NCI-H2171 treated with DMSO at 0.1 percent for 48 hours (cell line): Measurements from ENCODE around the gene CRAT.

Source experiments
- DNase-seq: peaks from one replicate; lab custom pipeline; 2025; lab: John Stamatoyannopoulos, UW

CRAT gene

DNA sequence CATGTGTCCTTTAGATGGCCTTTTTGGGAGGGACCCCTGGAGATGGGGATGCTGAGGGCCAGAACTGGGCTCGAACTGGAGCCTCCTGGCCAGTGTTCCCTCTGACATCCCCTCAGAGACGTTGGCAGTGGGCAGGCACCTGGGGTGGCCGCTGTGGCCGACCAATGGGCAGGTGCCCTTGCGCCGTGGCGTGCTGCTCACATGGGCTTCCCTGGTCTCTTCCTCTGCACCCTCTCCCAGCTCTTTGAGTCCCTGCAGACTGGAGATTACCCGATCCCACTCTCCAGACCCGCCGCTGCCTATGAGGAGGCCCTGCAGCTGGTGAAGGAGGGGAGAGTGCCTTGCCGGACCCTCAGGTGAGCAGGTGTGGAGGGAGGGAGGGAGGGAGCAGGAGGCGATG is 49.6 kb downstream of the CRAT start:
- DNase-seq: no peak

DNA sequence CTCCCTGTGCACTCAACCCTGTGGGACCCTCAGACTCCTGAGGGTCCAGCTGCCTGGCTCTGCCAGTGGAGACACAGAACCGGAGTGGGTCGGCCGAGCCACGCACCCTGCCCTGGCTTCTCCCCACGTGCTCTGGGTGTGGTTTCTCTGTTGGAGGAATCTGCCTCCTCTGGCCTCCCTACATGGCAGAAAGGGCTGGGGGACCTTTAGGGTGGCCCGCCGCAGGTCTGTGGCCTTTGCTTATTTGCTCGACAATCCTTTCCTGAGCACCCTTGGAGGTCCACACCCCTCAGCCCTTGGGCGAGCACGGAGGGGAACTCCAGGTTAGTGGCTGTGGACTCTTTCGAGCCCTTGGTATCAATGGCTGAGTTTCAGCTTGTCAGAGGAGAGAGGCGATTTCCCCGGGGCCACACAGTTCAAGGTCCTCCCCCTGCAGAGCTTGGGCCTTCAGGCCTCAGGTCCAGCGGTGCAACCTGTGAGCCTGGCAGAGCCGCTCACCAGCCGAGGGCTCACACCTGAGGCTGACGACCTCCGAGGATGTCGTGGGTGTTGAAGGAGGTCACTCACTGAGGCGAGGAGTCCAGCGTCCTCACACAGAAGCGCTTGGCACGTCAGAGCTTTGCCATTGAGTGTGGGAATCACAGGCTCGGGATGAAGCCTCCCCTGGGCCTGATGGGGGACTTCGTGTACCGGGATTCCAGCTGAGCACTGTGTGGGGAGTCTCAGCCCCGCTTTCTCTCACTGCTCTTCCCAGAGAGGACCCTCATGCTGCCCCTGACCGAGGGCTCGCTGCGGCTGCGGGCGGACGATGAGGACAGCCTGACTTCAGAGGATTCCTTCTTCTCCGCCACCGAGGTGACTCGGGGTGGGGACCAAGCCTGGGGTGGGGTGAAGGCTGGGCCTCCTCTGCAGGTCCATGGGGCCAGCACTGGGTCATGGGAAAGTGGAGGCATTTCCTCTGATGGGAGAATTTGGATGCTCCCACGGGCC is 50.5 kb downstream of the CRAT start:
- no peak for DNase-seq

DNA sequence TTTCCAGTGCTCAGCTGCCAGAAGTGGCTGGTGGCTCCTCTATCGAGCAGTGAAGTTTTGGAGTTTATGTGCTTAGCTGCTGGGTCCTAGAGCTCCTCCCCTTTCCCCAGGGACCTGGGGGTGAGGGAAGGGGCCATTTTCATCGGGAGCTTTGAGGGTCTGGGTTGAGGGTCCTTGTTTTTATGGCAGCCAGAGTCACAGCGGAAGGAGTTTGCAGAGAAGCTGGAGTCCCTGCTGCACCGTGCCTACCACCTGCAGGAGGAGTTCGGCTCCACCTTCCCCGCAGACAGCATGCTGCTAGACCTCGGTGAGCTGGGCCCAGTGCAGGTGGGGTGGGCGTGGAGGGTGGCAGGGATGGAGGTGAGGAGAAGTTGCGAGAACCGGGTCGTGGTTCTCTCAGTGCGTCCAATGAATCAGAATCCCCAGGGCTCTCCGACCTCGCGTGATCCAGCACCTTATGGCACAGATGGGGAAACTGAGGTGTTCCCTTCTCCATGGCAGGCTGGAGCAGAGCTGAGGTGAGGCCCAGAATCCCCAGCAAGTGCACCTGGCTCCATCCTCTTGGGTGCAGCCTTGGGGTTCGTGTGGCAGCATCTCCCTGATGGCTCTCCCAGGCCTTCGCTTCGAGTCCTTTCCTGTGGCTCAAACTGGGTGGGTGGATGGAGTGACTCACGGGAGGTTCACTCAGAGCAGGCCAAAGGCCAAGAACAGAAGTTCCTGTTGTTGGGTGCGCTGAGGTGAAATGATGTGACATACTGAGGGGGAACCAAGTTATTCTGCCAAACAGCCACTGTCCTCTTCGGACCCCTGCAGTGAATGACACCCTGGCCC is 51.4 kb downstream of the CRAT start:
- no peak for DNase-seq

DNA sequence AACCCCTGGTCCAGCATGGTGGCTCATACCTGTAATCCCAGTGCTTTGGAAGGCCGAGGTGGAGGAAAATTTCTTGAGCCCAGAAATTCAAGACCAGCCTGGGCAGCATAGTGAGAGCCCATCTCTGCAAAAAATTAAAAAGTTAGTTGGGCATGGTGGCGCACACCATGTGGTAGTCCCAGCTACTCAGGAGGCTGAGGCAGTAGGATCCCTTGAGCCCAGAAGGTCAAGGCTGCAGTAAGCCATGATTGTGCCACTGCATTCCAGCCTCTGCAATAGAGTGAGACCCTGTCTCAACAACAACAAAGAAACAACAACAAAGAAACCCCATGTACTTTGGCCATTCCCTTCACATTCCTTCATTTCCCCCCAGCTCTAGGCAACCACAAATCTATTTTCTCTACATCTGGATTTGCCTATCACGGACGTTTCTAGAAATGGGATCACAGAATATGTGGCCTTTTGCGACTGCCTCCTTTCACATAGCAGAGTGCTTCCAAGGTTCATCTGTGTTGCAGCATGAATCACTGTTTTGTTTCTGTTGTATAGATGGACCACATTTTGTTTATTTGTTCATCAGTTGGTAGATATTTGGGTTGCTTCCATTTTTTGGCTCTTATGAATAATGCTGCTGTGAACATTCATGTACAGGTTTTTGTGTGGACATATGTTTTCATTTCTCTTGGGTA is 56.3 kb downstream of the CRAT start:
- no peak for DNase-seq

DNA sequence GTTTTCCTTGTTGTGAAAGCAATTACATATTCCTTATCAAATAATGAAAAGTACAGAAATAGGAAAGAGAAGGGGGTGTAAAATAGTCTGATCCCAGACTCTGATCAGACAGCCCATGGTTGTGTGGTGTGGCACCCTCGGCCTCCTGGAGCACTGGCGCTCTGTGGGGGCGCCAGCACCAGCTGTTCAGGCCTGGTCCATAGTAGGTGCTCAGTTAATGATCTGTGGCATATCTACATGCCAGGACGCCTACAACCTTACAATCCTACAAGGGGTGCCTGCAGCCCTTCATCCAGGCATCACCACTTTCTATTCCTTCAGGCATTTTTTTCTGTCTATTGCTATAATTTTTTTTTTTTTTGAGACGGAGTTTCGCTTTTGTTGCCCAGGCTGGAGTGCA is 57.6 kb downstream of the CRAT start:
- no peak for DNase-seq

DNA sequence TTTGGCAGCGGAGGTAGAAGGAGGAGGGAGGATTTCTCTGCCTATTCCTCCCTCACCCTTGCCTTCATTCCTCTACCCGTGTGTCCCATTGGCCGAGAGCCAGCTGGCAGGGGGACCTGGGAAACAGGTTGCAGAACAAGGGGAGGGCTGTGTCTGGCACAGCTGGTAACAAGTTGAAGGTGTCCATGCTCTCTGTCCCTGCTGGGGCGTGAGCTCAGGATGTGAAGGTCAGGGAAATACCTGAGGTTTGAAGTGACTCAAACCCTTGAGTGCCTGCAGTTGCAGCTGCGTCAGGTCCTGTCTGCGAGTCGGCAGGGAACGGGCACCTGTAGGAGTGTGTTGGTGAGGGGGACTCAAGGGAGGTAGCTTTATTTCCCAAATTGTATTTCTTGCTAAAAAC is 58.0 kb downstream of the CRAT start:
- DNase-seq: peak; percentile 73
